HG03520 (cell line): Measurements from ENCODE around the gene PDE7B.
"Not testable (repeated sequence)": the region's sequence is repeated elsewhere in the genome, so short reads cannot be mapped to it uniquely, and the experiment has no call there.

Experiments used
- ATAC-seq: cut with Tn5 transposase; IDR thresholded peaks from one replicate; pipeline ENCODE4 v1.9.1; 2021; ENCODE audit warnings: mild to moderate bottlenecking, moderate library complexity; ENCODE audit not compliant: unreplicated experiment

The PDE7B gene

GRCh38 chr6:136136274-136136673 is 284.8 kb downstream of the PDE7B start:
- ATAC-seq, result no peak

GRCh38 chr6:136137008-136137692 is 285.6 kb downstream of the PDE7B start:
- ATAC-seq, result no peak

- no peak for ATAC-seq
Observed at GRCh38 chr6:136137739-136138402, 286.4 kb downstream of the PDE7B start.

GRCh38 chr6:136139111-136139510 is 287.6 kb downstream of the PDE7B start:
- not testable (repeated sequence) for ATAC-seq

- ATAC-seq, result no peak
Observed at GRCh38 chr6:136144251-136145023, 292.9 kb downstream of the PDE7B start.

- no peak for ATAC-seq
Observed at GRCh38 chr6:136146130-136146529, 294.6 kb downstream of the PDE7B start.

GRCh38 chr6:136147342-136147741 is 295.8 kb downstream of the PDE7B start:
- ATAC-seq, result no peak

GRCh38 chr6:136148051-136148450 is 296.6 kb downstream of the PDE7B start:
- ATAC-seq, result no peak

- ATAC-seq, result no peak
Observed at GRCh38 chr6:136148523-136148922, 297.0 kb downstream of the PDE7B start.

- ATAC-seq, result no peak
Observed at GRCh38 chr6:136149311-136149710, 297.8 kb downstream of the PDE7B start.

GRCh38 chr6:136150961-136151360 is 299.5 kb downstream of the PDE7B start:
- ATAC-seq, result no peak

- ATAC-seq, result no peak
Observed at GRCh38 chr6:136153707-136154375, 302.3 kb downstream of the PDE7B start.

- no peak for ATAC-seq
Observed at GRCh38 chr6:136155191-136155590, 303.7 kb downstream of the PDE7B start.

- ATAC-seq, result no peak
Observed at GRCh38 chr6:136157743-136158142, 306.2 kb downstream of the PDE7B start.

GRCh38 chr6:136158387-136158821 is 306.9 kb downstream of the PDE7B start:
- no peak for ATAC-seq

GRCh38 chr6:136158971-136159370 is 307.5 kb downstream of the PDE7B start:
- ATAC-seq, result no peak

- no peak for ATAC-seq
Observed at GRCh38 chr6:136160250-136160649, 308.7 kb downstream of the PDE7B start.

GRCh38 chr6:136161950-136162349 is 310.4 kb downstream of the PDE7B start:
- ATAC-seq, result no peak

- ATAC-seq, result no peak
Observed at GRCh38 chr6:136163260-136163659, 311.8 kb downstream of the PDE7B start.

GRCh38 chr6:136166815-136167214 is 315.3 kb downstream of the PDE7B start:
- ATAC-seq, result no peak
